ENCODE results near the gene NUF2. TPM values are rescaled to one million over a fixed set of nuclear protein-coding genes. Genes with fewer than 3 reads are reported as not detected.

NUF2 gene
- total and polyA plus RNA-seq, 2 of the 8 experiments (the other 6 are each of a cell fraction or from before 2014, with no cell fraction given): 12.1 to 28.3 TPM

GRCh38 chr1:163291461-163291860 is 30.3 kb upstream of the NUF2 start:
- POLR2A ChIA-PET (ENCODE audit: partially characterized antibody): interaction anchor here (0.9 to 1.2 kb wide), 2 partner anchors 10 to 107 kb away, joined by 3 to 4 read pairs; no protein-coding TSS in a partner anchor
- H2AFZ ChIP-seq (ENCODE audit: low read length): no peak overlapping the region
- no peaks in the 10 kb centered on the region for H4K20me1 ChIP-seq (replicated peaks in 1 of 2; ENCODE audit: control insufficient read depth in 1 of 2, insufficient read depth in 2 of 2, low read length in 2 of 2)
- H3K23ac ChIP-seq (ENCODE audit: insufficient read length): no peak overlapping the region
- H2BK120ac ChIP-seq (replicated peaks; ENCODE audit: low read depth, low read length): no peak overlapping the region
- no peak overlapping the region for H3K4me3 ChIP-seq (ENCODE audit: extremely low read depth in 1 of 4, insufficient read depth in 2 of 4, low read depth in 3 of 4, low read length in 4 of 4)
- no peak overlapping the region for H3K56ac ChIP-seq (replicated peaks; ENCODE audit: insufficient read length, low read depth, low read length)
- H4K8ac ChIP-seq (ENCODE audit: extremely low read depth, insufficient read depth, low read length): no peak overlapping the region
- no peak overlapping the region for H2BK5ac ChIP-seq (ENCODE audit: low read depth, low read length)
- no peaks in the 10 kb centered on the region for H3K79me1 ChIP-seq (ENCODE audit: low read depth, low read length)
- H3K27me3 ChIP-seq (replicated peaks in 1 of 4; ENCODE audit: control insufficient read depth in 3 of 4, extremely low read depth in 1 of 4, insufficient read depth in 3 of 4, low read length in 3 of 4): no peaks in the 10 kb centered on the region
- H3K27ac ChIP-seq (ENCODE audit: low read depth, low read length): no peak overlapping the region
- no peak overlapping the region for H3K4me2 ChIP-seq (ENCODE audit: insufficient read depth in 1 of 2, low read depth in 2 of 2, low read length in 2 of 2)
- H3K18ac ChIP-seq (ENCODE audit: extremely low read depth, low read length): no peak overlapping the region
- no peak overlapping the region for H3K9ac ChIP-seq (replicated peaks in 1 of 4; ENCODE audit: extremely low read depth in 1 of 4, low read depth in 3 of 4, low read length in 3 of 4)
- no peak overlapping the region for H2AK5ac ChIP-seq (ENCODE audit: low read depth, low read length)
- H3K36me3 ChIP-seq (ENCODE audit: control insufficient read depth in 2 of 4, insufficient read depth in 4 of 4, low read length in 3 of 4): no peaks in the 10 kb centered on the region
- no peak overlapping the region for H3K4ac ChIP-seq (replicated peaks; ENCODE audit: insufficient read length, low read depth, low read length)
- DNase-seq (ENCODE audit: low read depth in 1 of 2, low spot score in 2 of 2): no peak
- H3K9me3 ChIP-seq (ENCODE audit: insufficient read depth in 2 of 2, low read depth in 1 of 2, low read length in 1 of 2): no peaks in the 10 kb centered on the region
- no peak overlapping the region for H3K14ac ChIP-seq (ENCODE audit: insufficient read length)
- TF ChIP-seq SP2 (IDR thresholded peaks at IDR 0.05; ENCODE audit: low read length) (no peak), HDAC2 (IDR thresholded peaks at IDR 0.05; ENCODE audit: borderline replicate concordance in 1 of 2, low read depth in 2 of 2, low read length in 2 of 2) (no peak), SIN3A (conservative IDR thresholded peaks at IDR 0.05 in 1 of 2, IDR thresholded peaks at IDR 0.05 in 1 of 2; ENCODE audit: low read depth in 1 of 2, low read length in 2 of 2) (no peak), RBBP5 (IDR thresholded peaks at IDR 0.05; ENCODE audit: borderline replicate concordance, low read depth, low read length) (no peak), KDM5A (IDR thresholded peaks at IDR 0.05; ENCODE audit: low read length) (no peak), SIRT6 (IDR thresholded peaks at IDR 0.05; ENCODE audit: low read length) (no peak), RNF2 (IDR thresholded peaks at IDR 0.05; ENCODE audit: borderline replicate concordance, low read depth, low read length, missing control alignments, poor library complexity, severe bottlenecking) (no peak), KDM4A (IDR thresholded peaks at IDR 0.05; ENCODE audit: low read depth, low read length, severe bottlenecking) (no peak), CBX8 (IDR thresholded peaks at IDR 0.05; ENCODE audit: borderline replicate concordance, low read depth, low read length) (no peak)
- CTCF ChIA-PET (ENCODE audit: partially characterized antibody): interaction anchor here (1.0 kb wide), 1 partner anchor 413 kb away, joined by 4 read pairs; no protein-coding TSS in a partner anchor
- H4K91ac ChIP-seq (replicated peaks; ENCODE audit: insufficient read length, low read length): no peak overlapping the region
- H3K4me1 ChIP-seq (replicated peaks in 1 of 4; ENCODE audit: control insufficient read depth in 3 of 4, insufficient read depth in 4 of 4, low read length in 3 of 4): no peaks in the 10 kb centered on the region
- no peak overlapping the region for H2BK15ac ChIP-seq (ENCODE audit: low read length)
- no peak overlapping the region for H2BK20ac ChIP-seq (ENCODE audit: low read length)
- no peaks in the 10 kb centered on the region for H3K23me2 ChIP-seq (ENCODE audit: low read depth, low read length)
- FAIRE-seq: no peak
- no peak overlapping the region for H2BK12ac ChIP-seq (ENCODE audit: low read depth, low read length)
- no peaks in the 10 kb centered on the region for H3K79me2 ChIP-seq (ENCODE audit: control insufficient read depth in 1 of 2, insufficient read depth in 2 of 2, low read length in 2 of 2)
- no peak overlapping the region for H4K5ac ChIP-seq (ENCODE audit: insufficient read length, low read depth, low read length)
- 91% methylated on average over 3 of the region's 3 CpGs; no CpG with 5 or more reads in 1 of the 2 experiments for WGBS, 2 experiments (ENCODE audit: extremely low coverage in 1 of 2, insufficient coverage in 1 of 2, insufficient read length in 1 of 2, insufficient replicate concordance in 2 of 2, low coverage in 1 of 2, low lambda C conversion rate in 2 of 2, missing lambda C conversion rate in 1 of 2)

All from H1 (cell line).